Eye (tissue), 1 donor: ENCODE data around the gene SPACA7.
"Not testable (repeated sequence)": the region's sequence is repeated elsewhere in the genome, so short reads cannot be mapped to it uniquely, and the experiment has no call there.

Experiments
- DNase-seq: peaks from one replicate; pipeline ENCODE4 v3.0.0-alpha.2; 2015

Gene SPACA7

GRCh38 chr13:112351825-112352224 lies 24.3 kb upstream of the SPACA7 start:
- DNase-seq: no peak

GRCh38 chr13:112353856-112354255 lies 22.3 kb upstream of the SPACA7 start:
- DNase-seq: no peak

DNA sequence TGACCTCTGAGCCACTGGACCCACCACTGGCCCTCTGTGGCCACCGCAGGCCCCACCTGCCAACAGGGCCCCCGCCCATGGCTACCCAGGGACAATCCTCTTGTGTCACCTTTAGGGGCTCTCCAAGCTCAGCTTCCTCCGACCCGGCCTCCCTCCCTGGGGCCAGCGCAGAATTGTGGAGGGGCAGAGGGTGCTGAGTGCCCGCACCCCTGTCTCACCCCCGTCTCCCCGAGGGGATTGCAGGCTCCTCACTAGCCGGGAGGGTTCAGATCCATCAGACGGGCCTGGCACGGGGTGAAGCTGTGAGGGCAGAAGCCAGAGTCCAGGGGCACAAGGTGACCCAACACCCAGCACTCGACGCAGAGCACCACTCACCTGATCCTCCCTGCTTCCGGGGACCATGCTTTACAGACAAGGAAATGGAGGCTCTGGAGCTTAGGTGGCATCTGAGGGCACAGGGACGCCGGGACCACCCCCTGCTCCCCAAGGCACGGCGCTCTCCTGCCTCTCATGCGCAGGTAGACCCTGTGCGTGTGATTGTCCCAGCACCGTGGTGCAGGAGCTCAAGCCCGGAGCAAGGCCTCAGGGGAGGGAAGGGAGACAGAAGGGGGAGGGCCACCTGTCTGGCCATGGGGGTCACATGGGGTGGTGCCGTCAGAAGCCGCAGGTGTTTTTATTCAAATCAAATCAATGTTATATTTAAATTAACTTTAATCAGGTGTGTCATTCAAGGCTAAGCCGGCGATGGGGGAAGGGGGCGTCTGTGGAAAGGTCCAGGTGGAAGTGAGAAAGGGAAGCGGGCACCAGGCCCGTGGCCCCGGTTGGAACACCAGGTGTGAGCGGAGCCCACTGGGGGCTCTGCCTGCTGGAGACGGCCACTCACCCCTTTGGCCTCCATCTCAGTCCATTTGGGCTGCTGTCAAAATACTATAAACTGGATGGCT lies 21.6 kb upstream of the SPACA7 start:
- DNase-seq: no peak

DNA sequence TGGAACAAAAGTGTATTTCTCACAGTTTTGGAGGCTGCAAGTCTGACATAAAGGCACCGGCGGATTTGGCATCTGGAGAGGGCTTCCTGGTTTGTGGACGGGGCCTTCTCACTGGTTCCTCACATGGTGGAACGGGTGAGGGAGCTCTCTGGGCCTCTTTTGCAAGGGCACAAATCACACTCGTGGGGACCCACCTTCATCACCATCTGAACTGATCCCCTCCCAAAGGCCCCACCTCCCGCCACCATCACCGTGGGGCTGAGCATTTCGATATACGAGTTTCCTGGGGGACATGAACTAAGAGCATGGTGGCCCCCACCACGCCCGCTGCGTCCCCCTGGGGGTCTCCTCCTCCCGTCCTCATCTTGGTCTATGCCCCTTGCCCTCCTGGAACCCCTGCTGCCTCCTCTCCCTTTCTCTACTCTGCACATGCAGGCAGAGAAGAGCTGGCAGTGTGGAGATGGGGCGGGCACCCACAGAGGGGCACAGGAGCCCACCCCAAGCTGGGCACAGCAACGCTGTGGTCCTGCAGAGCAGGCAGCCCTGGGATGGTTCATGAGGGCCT lies 20.8 kb upstream of the SPACA7 start:
- no peak for DNase-seq

GRCh38 chr13:112356190-112356589 lies 20.0 kb upstream of the SPACA7 start:
- DNase-seq: no peak

GRCh38 chr13:112358156-112358555 lies 18.0 kb upstream of the SPACA7 start:
- no peak for DNase-seq

- DNase-seq: no peak
Observed at GRCh38 chr13:112362021-112362420, 14.1 kb upstream of the SPACA7 start.

- DNase-seq: no peak
Observed at GRCh38 chr13:112363867-112364528, 12.2 kb upstream of the SPACA7 start.

DNA sequence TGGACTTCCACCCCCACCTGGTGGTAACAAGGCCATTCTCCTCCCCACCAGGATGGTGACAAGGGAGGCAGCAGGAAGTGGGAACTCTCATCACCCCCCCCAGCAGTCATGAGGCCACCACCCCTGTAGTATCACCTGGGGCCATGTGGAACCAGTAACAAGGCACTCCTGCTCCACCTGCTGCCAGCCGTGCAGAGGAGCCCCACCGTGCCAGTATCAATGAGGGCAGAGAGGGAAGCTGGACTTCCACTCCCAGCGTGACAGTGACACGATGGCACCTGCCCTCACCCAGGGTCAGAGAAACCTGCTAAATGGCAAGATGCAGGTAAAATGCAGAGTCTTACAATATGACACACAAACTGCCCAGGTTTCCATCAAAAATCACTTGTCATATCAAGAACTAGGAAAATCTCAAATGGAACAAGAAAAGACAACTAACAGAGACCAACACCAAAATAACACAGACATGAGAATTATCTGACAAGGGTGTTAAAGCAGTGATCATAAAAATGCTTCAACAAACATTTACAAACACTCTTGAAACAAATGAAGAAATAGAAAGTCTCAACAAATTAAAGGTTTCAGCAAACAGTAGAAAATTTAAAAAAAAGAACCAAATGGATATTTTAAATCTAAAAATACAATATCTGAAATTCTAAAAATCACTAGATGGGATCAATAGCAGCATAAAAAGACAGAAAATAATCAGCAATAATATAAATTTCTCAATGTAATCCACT lies 9.1 kb upstream of the SPACA7 start:
- no peak for DNase-seq

GRCh38 chr13:112368883-112369282 lies 7.3 kb upstream of the SPACA7 start:
- DNase-seq: no peak

DNA sequence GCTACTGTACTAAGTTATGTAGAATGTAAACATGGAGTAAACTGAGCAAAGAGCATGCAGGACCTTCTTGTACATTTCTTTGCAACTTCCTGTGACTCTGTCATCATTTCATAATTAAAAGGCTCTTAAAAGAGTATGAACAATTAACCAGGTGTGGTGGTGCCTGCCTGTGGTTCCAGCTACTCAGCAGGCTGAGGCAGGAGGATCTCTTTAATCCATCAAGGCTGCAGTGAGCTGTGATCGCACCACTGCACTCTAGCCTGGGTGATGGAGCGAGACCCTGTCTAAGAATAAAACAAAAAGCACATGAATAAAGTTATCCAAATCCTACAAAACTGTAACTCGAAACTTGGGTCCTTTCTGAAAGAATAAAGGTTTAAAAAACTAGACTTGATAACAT lies 5.8 kb upstream of the SPACA7 start:
- no peak for DNase-seq

GRCh38 chr13:112374271-112374670 lies 1.9 kb upstream of the SPACA7 start:
- no peak for DNase-seq

- no peak for DNase-seq
Observed at GRCh38 chr13:112391746-112392145, 15.6 kb downstream of the SPACA7 start.

GRCh38 chr13:112392719-112393118 lies 16.6 kb downstream of the SPACA7 start:
- no peak for DNase-seq

DNA sequence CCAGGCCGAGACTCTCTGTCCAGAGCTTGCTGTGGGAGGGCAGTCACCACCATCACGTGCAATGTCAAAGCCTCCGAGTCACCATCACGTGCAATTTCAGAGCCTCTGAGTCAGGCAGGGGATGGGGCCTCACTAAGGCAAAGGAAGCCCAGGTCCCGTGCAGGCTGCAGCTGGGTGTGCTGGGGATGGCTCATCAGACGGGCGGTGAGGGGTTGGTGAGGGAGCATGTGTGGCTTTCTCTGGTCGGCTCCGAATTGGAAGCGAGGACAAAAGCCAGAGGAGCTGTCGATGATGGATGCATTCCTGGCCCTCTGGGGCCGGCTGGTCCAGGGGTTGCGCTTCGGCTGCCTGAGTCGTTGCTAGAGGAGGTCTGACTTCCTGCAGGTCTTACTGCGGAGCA lies 18.9 kb downstream of the SPACA7 start:
- peak; percentile 25 for DNase-seq

DNA sequence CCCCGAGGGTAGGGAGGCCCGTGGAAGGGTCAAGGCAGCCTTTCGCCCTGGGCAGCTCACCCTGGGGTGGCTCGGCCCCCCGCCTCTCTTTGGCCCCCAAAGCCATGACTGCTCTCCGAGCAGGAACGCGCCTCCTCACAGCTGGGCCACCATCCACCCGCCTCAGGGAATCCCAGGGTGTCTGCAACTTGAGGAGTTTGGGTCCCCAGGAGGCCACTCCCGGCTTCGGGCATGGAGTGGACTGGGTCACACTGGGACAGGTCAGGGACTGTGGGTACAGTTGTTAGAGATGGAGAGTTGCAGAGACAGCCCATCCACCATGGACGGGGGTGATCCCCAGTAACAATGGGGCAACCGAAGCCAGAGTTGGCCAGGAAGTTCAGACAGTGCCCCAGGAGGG lies 19.8 kb downstream of the SPACA7 start:
- DNase-seq: not testable (repeated sequence)

- no peak for DNase-seq
Observed at GRCh38 chr13:112397108-112397507, 21.0 kb downstream of the SPACA7 start.

- DNase-seq: not testable (repeated sequence)
Observed at GRCh38 chr13:112398347-112398746, 22.2 kb downstream of the SPACA7 start.

DNA sequence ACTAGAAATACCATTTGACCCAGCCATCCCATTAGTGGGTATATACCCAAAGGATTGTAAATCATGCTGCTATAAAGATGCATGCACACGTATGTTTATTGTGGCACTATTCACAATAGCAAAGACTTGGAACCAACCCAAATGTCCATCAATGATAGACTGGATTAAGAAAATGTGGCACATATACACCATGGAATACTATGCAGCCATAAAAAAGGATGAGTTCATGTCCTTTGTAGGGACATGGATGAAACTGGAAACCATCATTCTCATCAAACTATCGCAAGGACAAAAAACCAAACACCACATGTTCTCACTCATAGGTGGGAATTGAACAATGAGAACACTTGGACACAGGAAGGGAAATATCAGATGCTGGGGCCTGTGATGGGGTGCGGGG lies 33.7 kb downstream of the SPACA7 start:
- DNase-seq: not testable (repeated sequence)

GRCh38 chr13:112416647-112417046 lies 40.5 kb downstream of the SPACA7 start:
- no peak for DNase-seq

DNA sequence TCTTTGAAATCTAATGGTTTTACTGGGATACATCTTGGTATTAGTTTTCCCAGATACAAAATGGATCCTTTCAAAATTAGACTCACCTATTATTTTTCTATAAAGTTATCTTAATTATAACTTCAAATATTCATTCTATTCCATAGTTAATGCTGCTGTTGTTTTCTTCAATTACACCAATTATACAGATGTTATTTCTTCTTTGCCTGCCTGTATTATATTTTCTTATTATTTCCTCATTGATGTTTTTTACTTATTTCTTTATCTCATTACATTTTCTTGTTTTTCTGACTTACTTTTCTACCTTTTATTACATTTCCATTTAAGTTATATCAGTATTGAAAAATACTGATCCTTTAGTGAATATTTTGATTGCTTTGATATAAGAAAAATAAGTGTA lies 40.9 kb downstream of the SPACA7 start:
- DNase-seq: no peak

DNA sequence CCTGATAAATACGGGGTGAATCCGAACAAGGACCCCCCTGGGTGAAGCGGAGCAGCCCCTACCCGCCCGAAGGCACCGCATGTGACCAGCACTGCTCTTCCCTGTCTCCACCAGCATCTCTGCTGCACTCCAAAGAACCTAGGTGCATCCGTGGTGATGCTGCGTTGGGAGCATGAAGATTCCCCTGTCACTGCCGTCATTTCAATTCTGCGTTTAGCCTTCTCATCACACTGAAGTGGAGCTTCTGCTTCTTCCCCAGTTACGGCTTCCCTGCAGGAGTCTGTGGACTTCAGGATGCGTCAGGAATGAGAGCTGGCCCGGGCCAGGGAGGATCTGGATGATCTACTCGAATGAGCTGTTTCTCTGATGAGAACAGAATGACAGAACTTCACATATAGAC lies 47.9 kb downstream of the SPACA7 start:
- DNase-seq: no peak

DNA sequence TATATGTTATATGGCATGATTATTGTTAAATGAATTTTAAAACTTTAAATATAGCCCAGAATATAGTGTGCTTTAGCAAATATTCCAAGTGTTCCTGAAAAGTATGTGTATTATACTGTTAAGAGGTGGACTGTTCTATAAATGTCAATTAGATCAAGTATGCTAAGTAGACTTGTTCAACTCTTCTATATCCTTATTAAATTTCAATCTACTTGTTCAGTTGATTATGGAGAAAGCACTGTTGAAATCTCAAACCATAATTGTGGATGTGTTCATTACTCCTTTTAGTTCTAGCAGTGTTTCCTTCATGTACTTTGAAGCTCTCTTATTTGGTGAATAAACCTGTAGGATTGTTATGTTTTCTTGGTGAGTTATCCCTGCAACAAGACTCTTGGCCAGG lies 52.5 kb downstream of the SPACA7 start:
- DNase-seq: no peak
